WTC11 (cell line): ENCODE data around the gene ANKRD39.

Experiments
- CTCF ChIP-seq: fragments of 200-600 bp; IDR thresholded peaks from 2 replicates; pipeline ENCODE4 v1.8.0; 2022; ENCODE audit warnings: antibody characterized with exemption
- ELF4 ChIP-seq: sonication (generic); formaldehyde crosslinking; IDR thresholded peaks from 2 replicates; pipeline ENCODE4 v1.8.1; 2022; ENCODE audit warnings: low read depth, mild to moderate bottlenecking, moderate library complexity, missing genetic modification reagents
- MAX ChIP-seq: sonication (generic); formaldehyde crosslinking; IDR thresholded peaks from 2 replicates; pipeline ENCODE4 v1.8.0; 2022; ENCODE audit warnings: mild to moderate bottlenecking, missing genetic modification reagents
- MLX ChIP-seq: sonication (generic); formaldehyde crosslinking; IDR thresholded peaks from 2 replicates; pipeline ENCODE4 v1.8.1; 2023; ENCODE audit warnings: mild to moderate bottlenecking, missing genetic modification reagents, moderate library complexity
- NR1H2 ChIP-seq: sonication (generic); formaldehyde crosslinking; IDR thresholded peaks from 2 replicates; pipeline ENCODE4 v1.9.0; 2021; ENCODE audit warnings: mild to moderate bottlenecking, moderate library complexity, missing genetic modification reagents
- TEAD4 ChIP-seq: sonication (generic); formaldehyde crosslinking; IDR thresholded peaks from 2 replicates; pipeline ENCODE4 v1.8.0; 2022; ENCODE audit warnings: mild to moderate bottlenecking, missing genetic modification reagents
- TP53 ChIP-seq: sonication (generic); formaldehyde crosslinking; IDR thresholded peaks from 2 replicates; pipeline ENCODE4 v1.8.1; 2023; ENCODE audit warnings: mild to moderate bottlenecking, missing genetic modification reagents
- ZBTB21 ChIP-seq: sonication (generic); formaldehyde crosslinking; IDR thresholded peaks from 2 replicates; pipeline ENCODE4 v1.8.1; 2023; ENCODE audit warnings: mild to moderate bottlenecking, missing genetic modification reagents, borderline replicate concordance
- ZNF317 ChIP-seq: sonication (generic); formaldehyde crosslinking; IDR thresholded peaks from 2 replicates; pipeline ENCODE4 v1.8.1; 2023; ENCODE audit warnings: low read depth, mild to moderate bottlenecking, moderate library complexity, missing genetic modification reagents, borderline replicate concordance
- ZNF512 ChIP-seq: sonication (generic); formaldehyde crosslinking; IDR thresholded peaks from 2 replicates; pipeline ENCODE4 v1.8.1; 2022; ENCODE audit warnings: missing genetic modification reagents, borderline replicate concordance
- TF ChIP-seq, protein P1 (sequence below): sonication (generic); formaldehyde crosslinking; IDR thresholded peaks from 2 replicates; pipeline ENCODE4 v1.8.1; 2022; ENCODE audit warnings: mild to moderate bottlenecking, missing genetic modification reagents, moderate library complexity, borderline replicate concordance
- TF ChIP-seq, protein P2 (sequence below): sonication (generic); formaldehyde crosslinking; IDR thresholded peaks from 2 replicates; pipeline ENCODE4 v1.8.0; 2022; ENCODE audit warnings: mild to moderate bottlenecking, missing genetic modification reagents

DNA sequence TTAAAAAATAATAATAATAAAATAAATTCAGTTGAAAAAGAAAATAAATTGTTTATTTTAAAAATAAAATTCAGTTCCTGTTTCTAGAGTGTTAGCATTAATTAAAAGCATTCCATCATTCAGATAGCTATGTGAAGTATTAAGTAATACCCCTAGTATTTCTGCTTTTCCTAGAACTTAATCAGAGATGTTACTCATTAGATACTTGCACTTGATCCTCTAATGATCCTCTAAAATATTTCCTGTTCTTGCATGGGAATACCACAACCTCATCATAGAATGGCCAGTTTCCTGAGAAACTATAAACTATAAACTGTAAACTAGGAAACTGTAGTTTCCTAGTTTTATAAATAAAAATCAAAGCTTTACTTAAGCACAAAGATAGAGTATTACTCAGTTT, 52.8 kb downstream of the ANKRD39 start:
- TF ChIP-seq CTCF (no peak), MLX (CRISPR knock-in tag) (no peak), TP53 (CRISPR knock-in tag) (no peak), MAX (CRISPR knock-in tag) (no peak), ZNF512 (CRISPR knock-in tag) (no peak), ZNF317 (no peak), ELF4 (CRISPR knock-in tag) (no peak), ZBTB21 (CRISPR knock-in tag) (no peak), NR1H2 (CRISPR knock-in tag) (no peak), TEAD4 (no peak)
- TF ChIP-seq, protein P1, sequence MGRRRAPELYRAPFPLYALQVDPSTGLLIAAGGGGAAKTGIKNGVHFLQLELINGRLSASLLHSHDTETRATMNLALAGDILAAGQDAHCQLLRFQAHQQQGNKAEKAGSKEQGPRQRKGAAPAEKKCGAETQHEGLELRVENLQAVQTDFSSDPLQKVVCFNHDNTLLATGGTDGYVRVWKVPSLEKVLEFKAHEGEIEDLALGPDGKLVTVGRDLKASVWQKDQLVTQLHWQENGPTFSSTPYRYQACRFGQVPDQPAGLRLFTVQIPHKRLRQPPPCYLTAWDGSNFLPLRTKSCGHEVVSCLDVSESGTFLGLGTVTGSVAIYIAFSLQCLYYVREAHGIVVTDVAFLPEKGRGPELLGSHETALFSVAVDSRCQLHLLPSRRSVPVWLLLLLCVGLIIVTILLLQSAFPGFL (CRISPR knock-in tag), result no peak
- TF ChIP-seq, protein P2, sequence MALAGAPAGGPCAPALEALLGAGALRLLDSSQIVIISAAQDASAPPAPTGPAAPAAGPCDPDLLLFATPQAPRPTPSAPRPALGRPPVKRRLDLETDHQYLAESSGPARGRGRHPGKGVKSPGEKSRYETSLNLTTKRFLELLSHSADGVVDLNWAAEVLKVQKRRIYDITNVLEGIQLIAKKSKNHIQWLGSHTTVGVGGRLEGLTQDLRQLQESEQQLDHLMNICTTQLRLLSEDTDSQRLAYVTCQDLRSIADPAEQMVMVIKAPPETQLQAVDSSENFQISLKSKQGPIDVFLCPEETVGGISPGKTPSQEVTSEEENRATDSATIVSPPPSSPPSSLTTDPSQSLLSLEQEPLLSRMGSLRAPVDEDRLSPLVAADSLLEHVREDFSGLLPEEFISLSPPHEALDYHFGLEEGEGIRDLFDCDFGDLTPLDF (CRISPR knock-in tag), result no peak
